Measurements from ENCODE around the gene ADAM15. TPM values are rescaled to one million over a fixed set of nuclear protein-coding genes. Genes with fewer than 3 reads are reported as not detected.

ADAM15 gene
- polyA plus RNA-seq, 1 of the 3 experiments (the other 2 are of a cell fraction), result 60.1 TPM

DNA sequence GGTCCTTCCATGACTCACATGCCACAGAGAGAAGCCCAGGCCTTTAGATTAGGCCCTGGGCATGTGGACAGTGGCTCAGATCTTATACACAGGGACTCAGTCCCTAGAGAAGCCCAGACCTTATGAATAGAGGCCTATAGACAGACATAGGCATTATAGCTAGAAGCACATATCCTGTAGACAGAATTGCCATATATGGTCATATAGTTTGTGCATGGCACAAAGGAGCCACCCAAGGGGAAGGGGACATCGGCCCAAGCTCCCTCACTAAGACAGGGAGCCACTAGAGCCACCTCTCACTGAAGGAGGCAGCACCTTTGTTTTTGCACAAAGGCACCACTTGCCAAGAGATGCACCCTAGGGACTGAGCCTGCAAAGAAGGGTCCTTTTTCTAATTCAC lies 25.3 kb downstream of the ADAM15 start:
- no peak overlapping the region for H3K27ac ChIP-seq (ENCODE audit: low read depth in 2 of 2, low read length in 1 of 2)
- no peak overlapping the region for H2AFZ ChIP-seq (ENCODE audit: low read depth)
- TF ChIP-seq MXI1 (IDR thresholded peaks at IDR 0.05; ENCODE audit: low read depth, low read length) (no peak), TCF12 (IDR thresholded peaks at IDR 0.05) (no peak), FOXM1 (IDR thresholded peaks at IDR 0.05; ENCODE audit: low read depth) (no peak), RAD21 (IDR thresholded peaks at IDR 0.05; ENCODE audit: low read length) (no peak)
- no peaks in the 10 kb centered on the region for H3K9me2 ChIP-seq
- peaks cover 16% of the 10 kb centered on the region in 2 experiments; a peak in 2 of 4 replicates for H3K4me1 ChIP-seq (ENCODE audit: control insufficient read depth in 1 of 2, insufficient read depth in 2 of 2, low read depth in 1 of 2, low read length in 1 of 2)
- peaks cover 12% of the 10 kb centered on the region for H3F3A ChIP-seq (replicated peaks; ENCODE audit: insufficient read depth)
- CTCF ChIA-PET, result interaction anchor here (0.7 to 29.9 kb wide), 8 partner anchors 8 to 117 kb away, joined by 3 to 573 read pairs (median 8); partner anchors contain the start of genes ADAM15, DCST1, DCST2 and EFNA4
- POLR2A ChIA-PET, result no interaction called here
- no peak overlapping the region for H3K4me3 ChIP-seq (ENCODE audit: low read depth in 2 of 2, low read length in 1 of 2)
- WGBS (ENCODE audit: low lambda C conversion rate), result 56% methylated on average over 1 of the region's 1 CpG
- H3K4me2 ChIP-seq, result no peak overlapping the region
- H3K36me3 ChIP-seq (replicated peaks in 1 of 2; ENCODE audit: control insufficient read depth in 1 of 2, insufficient read depth in 2 of 2, low read length in 1 of 2), result no peaks in the 10 kb centered on the region
- H3K9me3 ChIP-seq, result no peaks in the 10 kb centered on the region
- no peaks in the 10 kb centered on the region for H4K20me1 ChIP-seq (ENCODE audit: insufficient read depth)
- DNase-seq, result no peak
- H3K27me3 ChIP-seq (ENCODE audit: insufficient read depth), result peaks cover 23% of the 10 kb centered on the region
- no peak overlapping the region for H3K9ac ChIP-seq
- no peaks in the 10 kb centered on the region for H3K79me2 ChIP-seq (ENCODE audit: insufficient read depth)

DNA sequence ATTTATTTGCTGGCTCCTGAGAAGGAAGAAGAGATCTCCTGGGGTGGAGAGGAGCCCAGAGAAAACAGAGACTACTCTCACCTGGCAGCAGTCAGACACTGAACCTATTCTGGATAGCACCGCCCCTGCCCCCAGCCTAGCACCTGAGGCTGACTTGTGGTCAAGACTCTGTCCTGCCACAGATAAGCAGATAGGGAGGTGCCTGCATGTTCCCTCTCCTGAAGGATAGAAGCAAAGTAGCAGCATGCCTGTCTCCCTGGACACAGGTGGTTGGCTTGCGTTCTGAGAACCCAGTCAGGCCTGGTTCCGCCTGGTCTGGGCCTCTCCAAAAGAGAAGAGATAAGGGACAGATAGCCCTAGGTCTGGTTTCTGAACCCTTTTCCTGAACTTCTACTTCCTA lies 26.2 kb downstream of the ADAM15 start:
- H3K27me3 ChIP-seq (ENCODE audit: insufficient read depth), result peaks cover 23% of the 10 kb centered on the region
- H3K36me3 ChIP-seq (replicated peaks in 1 of 2; ENCODE audit: control insufficient read depth in 1 of 2, insufficient read depth in 2 of 2, low read length in 1 of 2), result no peaks in the 10 kb centered on the region
- CTCF ChIA-PET, result interaction anchor here (1.4 to 29.9 kb wide), 4 partner anchors 12 to 60 kb away, joined by 3 to 573 read pairs (median 62); partner anchors contain the start of genes ADAM15, DCST1, DCST2 and EFNA4

More for the DNA sequence above, 26.2 kb downstream of the ADAM15 start:
- no peaks in the 10 kb centered on the region for H4K20me1 ChIP-seq (ENCODE audit: insufficient read depth)
- no peak overlapping the region for H3K4me3 ChIP-seq (ENCODE audit: low read depth in 2 of 2, low read length in 1 of 2)
- no peak for TF ChIP-seq TAF1 (IDR thresholded peaks at IDR 0.05; ENCODE audit: borderline replicate concordance, low read depth, low read length)
- TF ChIP-seq GATA2 (CRISPR knock-in tag; IDR thresholded peaks at IDR 0.05), result no peak
- TF ChIP-seq, protein P1, sequence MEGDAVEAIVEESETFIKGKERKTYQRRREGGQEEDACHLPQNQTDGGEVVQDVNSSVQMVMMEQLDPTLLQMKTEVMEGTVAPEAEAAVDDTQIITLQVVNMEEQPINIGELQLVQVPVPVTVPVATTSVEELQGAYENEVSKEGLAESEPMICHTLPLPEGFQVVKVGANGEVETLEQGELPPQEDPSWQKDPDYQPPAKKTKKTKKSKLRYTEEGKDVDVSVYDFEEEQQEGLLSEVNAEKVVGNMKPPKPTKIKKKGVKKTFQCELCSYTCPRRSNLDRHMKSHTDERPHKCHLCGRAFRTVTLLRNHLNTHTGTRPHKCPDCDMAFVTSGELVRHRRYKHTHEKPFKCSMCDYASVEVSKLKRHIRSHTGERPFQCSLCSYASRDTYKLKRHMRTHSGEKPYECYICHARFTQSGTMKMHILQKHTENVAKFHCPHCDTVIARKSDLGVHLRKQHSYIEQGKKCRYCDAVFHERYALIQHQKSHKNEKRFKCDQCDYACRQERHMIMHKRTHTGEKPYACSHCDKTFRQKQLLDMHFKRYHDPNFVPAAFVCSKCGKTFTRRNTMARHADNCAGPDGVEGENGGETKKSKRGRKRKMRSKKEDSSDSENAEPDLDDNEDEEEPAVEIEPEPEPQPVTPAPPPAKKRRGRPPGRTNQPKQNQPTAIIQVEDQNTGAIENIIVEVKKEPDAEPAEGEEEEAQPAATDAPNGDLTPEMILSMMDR (IDR thresholded peaks at IDR 0.05), result no peak
- no peak for TF ChIP-seq EZH2phosphoT487 (IDR thresholded peaks at IDR 0.05; ENCODE audit: borderline replicate concordance, low read depth)
- TF ChIP-seq, protein P2, sequence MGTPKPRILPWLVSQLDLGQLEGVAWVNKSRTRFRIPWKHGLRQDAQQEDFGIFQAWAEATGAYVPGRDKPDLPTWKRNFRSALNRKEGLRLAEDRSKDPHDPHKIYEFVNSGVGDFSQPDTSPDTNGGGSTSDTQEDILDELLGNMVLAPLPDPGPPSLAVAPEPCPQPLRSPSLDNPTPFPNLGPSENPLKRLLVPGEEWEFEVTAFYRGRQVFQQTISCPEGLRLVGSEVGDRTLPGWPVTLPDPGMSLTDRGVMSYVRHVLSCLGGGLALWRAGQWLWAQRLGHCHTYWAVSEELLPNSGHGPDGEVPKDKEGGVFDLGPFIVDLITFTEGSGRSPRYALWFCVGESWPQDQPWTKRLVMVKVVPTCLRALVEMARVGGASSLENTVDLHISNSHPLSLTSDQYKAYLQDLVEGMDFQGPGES (IDR thresholded peaks at IDR 0.05; ENCODE audit: low read depth, low read length), result no peak
- no peak for TF ChIP-seq MXI1 (IDR thresholded peaks at IDR 0.05; ENCODE audit: low read depth, low read length)
- TF ChIP-seq MEF2A (IDR thresholded peaks at IDR 0.05; ENCODE audit: borderline replicate concordance, low read depth), result no peak
- TF ChIP-seq, protein P3, sequence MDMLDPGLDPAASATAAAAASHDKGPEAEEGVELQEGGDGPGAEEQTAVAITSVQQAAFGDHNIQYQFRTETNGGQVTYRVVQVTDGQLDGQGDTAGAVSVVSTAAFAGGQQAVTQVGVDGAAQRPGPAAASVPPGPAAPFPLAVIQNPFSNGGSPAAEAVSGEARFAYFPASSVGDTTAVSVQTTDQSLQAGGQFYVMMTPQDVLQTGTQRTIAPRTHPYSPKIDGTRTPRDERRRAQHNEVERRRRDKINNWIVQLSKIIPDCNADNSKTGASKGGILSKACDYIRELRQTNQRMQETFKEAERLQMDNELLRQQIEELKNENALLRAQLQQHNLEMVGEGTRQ (IDR thresholded peaks at IDR 0.05; ENCODE audit: borderline replicate concordance, low read depth, low read length), result no peak
- TF ChIP-seq RFX5 (IDR thresholded peaks at IDR 0.05; ENCODE audit: low read length), result no peak
- no peak for TF ChIP-seq ELF1 (IDR thresholded peaks at IDR 0.05)
- TF ChIP-seq RXRA (IDR thresholded peaks at IDR 0.05; ENCODE audit: borderline replicate concordance, low read depth), result no peak
- POLR2A ChIA-PET, result no interaction called here
- H3K4me1 ChIP-seq (ENCODE audit: control insufficient read depth in 1 of 2, insufficient read depth in 2 of 2, low read depth in 1 of 2, low read length in 1 of 2), result peaks cover 15 to 16% of the 10 kb centered on the region in 2 experiments; a peak in 2 of 4 replicates
- DNase-seq, result no peak
- no peak overlapping the region for H3K9ac ChIP-seq
- H3K27ac ChIP-seq (ENCODE audit: low read depth in 2 of 2, low read length in 1 of 2), result no peak overlapping the region
- H3K4me2 ChIP-seq, result no peak overlapping the region
- peaks cover 12% of the 10 kb centered on the region for H3F3A ChIP-seq (replicated peaks; ENCODE audit: insufficient read depth)
- no peak overlapping the region for H2AFZ ChIP-seq (ENCODE audit: low read depth)
- H3K9me3 ChIP-seq, result no peaks in the 10 kb centered on the region
- 88% methylated on average over 3 of the region's 3 CpGs for WGBS (ENCODE audit: low lambda C conversion rate)
- no peaks in the 10 kb centered on the region for H3K79me2 ChIP-seq (ENCODE audit: insufficient read depth)
- H3K9me2 ChIP-seq, result no peaks in the 10 kb centered on the region

Measured in SK-N-SH (cell line).